ENCODE data around the gene RYR2.

GRCh38 chr1:237025358-237026074 is 16.5 kb upstream of the RYR2 start:
- no peak for TF ChIP-seq CTCF (IDR thresholded peaks at IDR 0.05)
- no peak for TF ChIP-seq POLR2A (IDR thresholded peaks at IDR 0.05)
